GM21447 (cell line): ENCODE measurements around the gene PCDH9.

Experiments
- ATAC-seq: cut with Tn5 transposase; IDR thresholded peaks from one replicate; pipeline ENCODE4 v1.9.1; 2021; ENCODE audit not compliant: unreplicated experiment

PCDH9 gene

DNA sequence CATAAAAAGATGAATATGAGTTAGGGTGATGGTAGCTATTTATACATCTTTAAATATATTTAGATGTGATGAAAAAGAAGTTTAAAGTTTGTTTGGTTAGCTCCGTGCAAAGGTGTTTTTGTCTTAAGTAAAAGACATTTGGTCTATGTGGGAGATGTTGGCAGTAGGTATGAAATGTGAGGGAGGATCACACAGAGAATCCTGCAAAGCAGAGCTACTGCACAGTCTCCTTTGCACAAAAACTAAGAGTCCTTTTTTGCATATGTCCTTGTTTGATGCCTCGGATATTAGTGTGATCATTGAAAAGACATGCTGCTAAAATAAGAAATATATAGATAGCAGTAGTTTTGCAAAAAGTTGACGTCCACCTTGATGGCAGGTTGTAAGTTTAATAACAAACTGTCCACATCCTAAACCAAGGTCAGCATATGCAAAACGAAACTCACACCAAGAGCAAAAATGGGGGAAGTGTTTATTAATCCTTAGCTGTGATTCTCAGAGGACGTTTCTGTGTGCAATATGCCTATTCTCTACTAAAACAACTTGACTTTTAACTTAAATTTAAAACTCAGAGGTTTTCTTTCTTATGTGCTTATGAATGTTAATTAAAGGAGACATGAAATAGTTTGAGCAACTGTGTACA, 870.1 kb downstream of the PCDH9 start:
- ATAC-seq: no peak

DNA sequence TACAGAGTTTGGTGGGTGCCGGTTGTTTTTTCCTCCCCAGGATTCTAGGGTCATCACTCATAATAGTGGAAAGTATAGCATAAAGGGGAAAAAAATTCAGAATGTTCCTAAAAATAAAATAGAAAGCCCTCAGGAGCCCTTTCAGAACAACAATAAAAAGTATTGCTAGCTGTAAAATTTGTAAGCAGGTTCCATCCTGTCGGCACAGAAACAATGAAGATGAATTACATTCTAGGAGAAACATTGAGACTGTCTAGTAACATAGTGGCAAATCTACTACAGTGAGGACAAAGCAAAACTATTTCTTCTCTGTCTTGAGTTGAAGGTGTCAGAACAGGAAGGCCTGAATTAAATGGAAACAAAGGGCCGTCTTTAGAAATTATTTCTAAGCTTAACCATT, 870.7 kb downstream of the PCDH9 start:
- no peak for ATAC-seq

DNA sequence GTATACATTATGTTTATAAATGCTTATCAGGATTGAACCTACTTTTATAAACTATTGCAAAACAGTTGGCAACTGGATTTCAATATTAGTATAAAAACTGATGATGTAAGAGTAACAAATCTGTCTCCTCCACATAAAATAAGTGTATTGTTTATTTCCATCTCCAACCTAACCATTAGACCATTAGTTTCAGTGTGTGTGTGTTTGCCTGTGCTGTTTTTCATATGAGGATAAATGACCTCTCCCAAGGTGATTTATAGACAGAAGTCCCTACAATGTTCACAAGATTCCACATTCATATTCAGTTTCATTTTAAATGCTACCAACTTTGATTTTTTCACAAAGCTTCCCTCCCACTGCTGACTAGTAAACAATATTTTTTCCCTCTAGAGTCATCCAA, 871.6 kb downstream of the PCDH9 start:
- no peak for ATAC-seq

GRCh38 chr13:66357463-66357862, 872.7 kb downstream of the PCDH9 start:
- no peak for ATAC-seq

GRCh38 chr13:66354879-66355751, 875.0 kb downstream of the PCDH9 start:
- ATAC-seq: no peak

DNA sequence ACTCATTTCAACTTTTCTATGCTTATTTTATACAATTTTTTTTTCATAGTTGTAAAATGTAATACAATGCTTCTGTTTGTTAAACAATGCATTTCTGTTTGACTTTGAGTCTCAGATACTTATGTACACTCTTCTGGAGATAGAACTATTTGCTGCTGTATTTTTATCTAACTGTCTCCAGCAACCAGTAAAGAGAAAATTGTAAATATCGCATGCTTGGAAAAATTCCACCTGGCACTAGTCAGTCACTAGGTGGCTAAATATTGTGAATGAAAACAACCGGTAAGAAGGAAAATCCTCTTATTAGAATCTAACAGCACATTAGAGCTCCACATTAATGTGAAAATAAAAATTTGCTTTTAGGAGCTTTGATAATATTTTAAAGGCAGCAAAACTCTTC, 876.5 kb downstream of the PCDH9 start:
- ATAC-seq: no peak

DNA sequence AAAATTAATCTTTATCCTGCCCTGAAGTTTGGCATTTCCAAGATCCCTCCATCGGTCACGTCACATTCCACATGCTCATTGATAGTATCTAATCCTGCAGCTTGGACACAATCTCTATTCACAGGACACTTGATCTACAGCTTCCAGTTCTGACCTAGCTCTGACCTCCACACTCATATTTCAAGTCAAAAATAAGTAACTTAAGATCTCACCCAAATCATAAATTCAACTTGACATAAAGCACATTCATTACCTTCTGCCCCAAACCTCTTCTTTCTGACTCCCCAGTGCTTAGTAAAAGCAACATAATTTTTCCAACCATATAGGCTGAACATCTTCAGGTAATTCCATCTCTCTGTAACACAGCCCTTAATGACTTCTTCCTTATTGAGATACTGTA, 880.2 kb downstream of the PCDH9 start:
- no peak for ATAC-seq

- ATAC-seq: no peak
Observed at GRCh38 chr13:66348745-66349690, 881.1 kb downstream of the PCDH9 start.

GRCh38 chr13:66347486-66348117, 882.5 kb downstream of the PCDH9 start:
- no peak for ATAC-seq

DNA sequence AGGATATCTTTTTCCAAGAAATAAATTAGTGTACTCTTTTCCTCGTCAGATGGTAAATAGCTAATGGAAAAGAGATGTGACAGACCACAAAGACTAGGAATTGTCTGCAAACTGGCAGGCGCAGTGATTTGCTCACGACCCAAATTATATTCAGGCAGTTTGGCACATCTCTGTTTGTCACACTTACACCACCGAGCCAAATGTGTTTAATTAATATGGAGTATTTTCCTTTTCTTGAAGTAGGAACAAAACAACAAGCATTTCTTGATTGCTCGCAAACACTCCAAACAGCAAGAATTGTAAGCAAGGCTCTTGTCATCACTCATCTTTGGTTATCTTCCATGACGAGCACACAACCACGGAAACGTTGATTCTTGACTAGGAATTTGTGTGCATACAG, 884.2 kb downstream of the PCDH9 start:
- ATAC-seq: no peak

DNA sequence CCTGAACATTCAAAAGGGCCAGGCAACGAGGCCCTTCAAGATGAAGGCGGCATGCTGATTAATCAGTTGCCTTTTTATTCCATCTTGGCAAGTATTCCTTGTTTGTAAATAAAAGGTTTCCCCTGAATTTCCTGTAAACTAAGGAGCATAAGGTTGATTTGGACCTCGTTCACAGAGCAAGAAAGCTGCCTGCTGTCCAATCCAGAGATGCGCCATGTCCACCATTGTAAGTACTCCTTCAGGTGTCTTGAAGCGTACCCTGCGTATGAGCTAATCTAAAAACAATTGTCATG, 884.7 kb downstream of the PCDH9 start:
- ATAC-seq: no peak

DNA sequence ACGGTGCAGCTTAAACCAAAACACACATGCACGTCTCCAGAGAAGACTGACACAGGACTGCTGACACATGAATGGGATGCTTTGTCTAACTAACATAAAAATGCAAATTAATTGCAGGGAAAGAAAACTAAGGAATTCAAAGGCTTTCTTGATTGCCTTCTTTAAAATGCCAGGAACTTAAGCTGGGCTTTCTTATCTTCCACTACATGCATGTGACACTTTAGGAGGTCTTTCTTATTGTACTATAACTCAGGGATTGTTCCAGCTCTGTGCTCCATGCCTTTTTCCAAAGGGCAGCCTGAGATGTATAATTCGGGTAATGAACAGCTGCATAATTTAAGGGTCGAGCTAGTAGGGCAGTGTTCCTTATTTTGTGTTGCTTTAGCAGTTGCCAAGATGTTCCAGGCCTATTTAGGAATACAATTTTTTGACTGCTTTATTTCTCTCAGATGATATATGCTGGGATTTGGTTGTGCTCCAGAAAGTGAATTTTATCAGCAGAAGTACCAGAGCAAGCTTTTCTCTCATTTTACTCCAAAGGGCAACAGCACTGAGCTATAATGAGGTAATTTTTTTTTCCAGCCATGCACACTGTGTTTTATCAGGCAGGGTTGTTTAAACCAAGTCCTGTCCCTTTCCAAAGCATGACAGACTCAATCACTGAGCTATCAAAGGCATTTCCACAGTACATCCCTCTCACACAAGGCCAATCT, 885.2 kb downstream of the PCDH9 start:
- ATAC-seq: no peak

DNA sequence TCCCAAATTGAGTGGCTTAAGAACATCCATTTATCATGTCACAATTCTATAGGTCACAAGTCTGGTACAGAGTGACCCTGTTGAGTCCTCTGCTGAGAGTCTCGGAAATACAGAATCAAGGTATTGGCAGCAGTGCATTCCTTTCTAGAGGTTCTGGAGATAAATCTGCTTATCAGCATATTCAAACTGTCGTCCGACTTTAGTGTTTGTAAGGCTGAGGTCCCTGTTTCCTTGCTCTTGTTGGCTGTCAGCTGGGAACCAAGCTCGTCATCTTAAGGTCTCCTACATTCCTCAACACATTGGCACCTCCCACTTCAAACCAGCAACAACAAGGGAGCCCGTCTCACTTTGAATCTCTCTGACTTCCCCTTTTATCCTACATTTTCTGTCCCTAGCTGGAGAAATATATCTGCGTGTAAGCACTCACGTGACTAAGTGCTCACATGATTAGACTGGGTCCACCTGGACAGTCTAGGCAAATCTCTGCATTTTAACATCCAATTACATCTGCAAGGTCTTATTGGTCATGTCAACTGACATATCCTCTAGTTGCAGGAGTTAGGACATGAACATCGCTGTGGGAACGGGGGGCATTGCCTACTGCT, 886.8 kb downstream of the PCDH9 start:
- ATAC-seq: no peak

DNA sequence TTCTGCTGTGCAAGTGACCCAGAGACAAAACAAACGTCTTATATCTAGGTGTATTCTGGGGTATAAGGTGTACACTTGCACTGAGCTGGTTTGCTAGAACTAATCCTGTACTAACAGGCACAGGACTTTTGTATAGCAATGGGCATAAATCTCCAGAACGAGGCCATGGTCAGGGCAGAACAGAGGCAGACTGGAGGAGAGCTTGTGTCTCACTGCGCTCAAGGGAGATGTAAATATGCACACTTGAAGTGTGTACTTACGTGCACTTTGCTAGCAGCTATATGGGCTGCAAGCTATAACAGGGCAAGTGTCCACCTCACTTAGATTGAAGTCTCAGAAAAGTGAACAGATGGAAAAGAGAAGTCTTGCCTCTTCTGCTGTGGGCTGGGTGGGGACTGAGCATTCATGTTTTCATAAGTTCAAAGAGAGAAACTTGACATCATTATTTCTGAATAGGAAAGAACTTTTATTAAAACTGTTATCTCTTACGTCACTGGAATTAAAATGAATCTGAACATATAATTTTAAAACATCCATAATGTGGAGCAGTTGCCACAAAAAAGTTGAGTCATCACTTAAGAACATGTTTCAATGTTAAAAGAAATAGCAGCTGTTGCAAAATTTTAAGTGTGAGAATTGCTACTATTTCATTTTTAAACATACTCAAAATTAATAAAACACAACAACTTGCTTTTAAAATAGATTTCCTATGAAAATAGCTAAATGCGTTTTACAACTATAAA, 888.3 kb downstream of the PCDH9 start:
- no peak for ATAC-seq

GRCh38 chr13:66339214-66339613, 890.9 kb downstream of the PCDH9 start:
- ATAC-seq: no peak

DNA sequence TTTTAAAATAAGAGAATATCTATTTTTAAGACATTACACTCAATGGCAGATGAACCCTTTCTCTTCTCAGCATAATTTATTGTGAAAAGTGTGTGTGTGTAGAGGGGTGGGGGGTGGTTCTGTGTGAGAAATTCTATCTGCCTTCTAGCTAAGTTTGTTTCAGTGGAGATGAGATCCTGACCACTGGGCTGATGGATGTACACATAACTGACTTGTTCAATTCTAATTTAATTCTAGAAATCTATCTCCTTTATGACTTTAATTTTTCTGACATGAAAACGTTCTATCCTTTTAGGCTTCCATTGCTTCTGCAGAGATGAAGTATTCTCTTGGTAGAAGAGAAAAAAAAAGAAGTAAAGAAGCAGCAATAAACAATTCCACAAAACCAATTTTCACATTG, 891.6 kb downstream of the PCDH9 start:
- ATAC-seq: no peak

- no peak for ATAC-seq
Observed at GRCh38 chr13:66335626-66336025, 894.5 kb downstream of the PCDH9 start.

DNA sequence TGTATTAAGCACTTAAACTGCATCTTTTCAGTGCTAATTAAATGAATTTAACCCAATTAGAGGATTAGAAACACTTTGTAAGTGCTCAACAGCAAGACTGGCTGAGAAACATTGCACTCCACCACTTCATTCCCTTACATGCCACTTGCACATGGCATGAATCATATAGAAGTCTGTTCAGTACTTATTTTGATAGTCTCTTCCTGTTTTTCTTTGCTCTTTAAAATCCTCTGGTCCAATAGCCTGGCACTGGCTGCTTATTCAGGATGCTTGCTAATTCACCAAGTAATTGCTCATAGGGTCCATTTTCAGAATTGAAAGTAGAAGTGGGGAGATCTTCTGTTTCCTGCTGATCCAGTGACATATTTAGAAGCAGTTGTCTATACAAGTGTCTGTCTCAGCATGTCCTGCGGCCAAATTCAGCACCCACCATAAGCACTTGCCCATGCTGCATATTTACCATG, 900.1 kb downstream of the PCDH9 start:
- ATAC-seq: no peak

- no peak for ATAC-seq
Observed at GRCh38 chr13:66328476-66328875, 901.7 kb downstream of the PCDH9 start.
